ENCODE data around the gene ISCU. TPM values are rescaled to one million over a fixed set of nuclear protein-coding genes. Genes with fewer than 3 reads are reported as not detected.
A peak's percentile ranks its signal among the peaks of the same experiment; 100 is the strongest.

ISCU gene
- total RNA-seq, 2 donors from 2014 or later, result 63.1 to 66.0 TPM

GRCh38 chr12:108538616-108539195, 23.7 kb upstream of the ISCU start:
- no peaks in the 10 kb centered on the region for H3K9me3 ChIP-seq (ENCODE audit: control insufficient read depth, low read length)
- no peaks in the 10 kb centered on the region for H3K27me3 ChIP-seq (ENCODE audit: control insufficient read depth, insufficient read depth, low read length, poor library complexity, severe bottlenecking)
- TF ChIP-seq CTCF (conservative IDR thresholded peaks at IDR 0.05), result no peak
- Mint-ChIP-seq H3K4me1 (no peaks in the 10 kb centered on the region), H3K27me3 (ENCODE audit: insufficient read depth) (no peaks in the 10 kb centered on the region), H3K36me3 (ENCODE audit: low read depth) (peaks cover 65% of the 10 kb centered on the region), H3K9me3 (no peaks in the 10 kb centered on the region), H3K27ac (no peak overlapping the region), H3K4me3 (no peak overlapping the region)
- peaks cover 74% of the 10 kb centered on the region for H3K36me3 ChIP-seq (ENCODE audit: control insufficient read depth, insufficient read depth, low read length)
- peak; percentile 20 for DNase-seq
- WGBS, 2 experiments (ENCODE audit: insufficient coverage in 1 of 2, insufficient read length in 1 of 2), result 94 to 97% methylated on average over 10 of the region's 10 CpGs
- H3K4me1 ChIP-seq (ENCODE audit: control insufficient read depth, insufficient read depth, low read length), result no peaks in the 10 kb centered on the region
- H3K27ac ChIP-seq (ENCODE audit: low read depth, low read length), result no peak overlapping the region
- no peak overlapping the region for H3K9ac ChIP-seq (ENCODE audit: extremely low read depth, low read length, poor library complexity, severe bottlenecking)
- no peak overlapping the region for H3K4me3 ChIP-seq (ENCODE audit: low read length)

GRCh38 chr12:108542320-108542719, 20.1 kb upstream of the ISCU start:
- H3K9ac ChIP-seq (ENCODE audit: extremely low read depth, low read length, poor library complexity, severe bottlenecking), result no peak overlapping the region
- H3K27me3 ChIP-seq (ENCODE audit: control insufficient read depth, insufficient read depth, low read length, poor library complexity, severe bottlenecking), result no peaks in the 10 kb centered on the region
- peak; percentile 22 for DNase-seq
- Mint-ChIP-seq H3K4me1 (no peaks in the 10 kb centered on the region), H3K4me3 (no peak overlapping the region), H3K9me3 (no peaks in the 10 kb centered on the region), H3K36me3 (ENCODE audit: low read depth) (peaks cover 63% of the 10 kb centered on the region), H3K27me3 (ENCODE audit: insufficient read depth) (no peaks in the 10 kb centered on the region), H3K27ac (no peak overlapping the region)
- H3K4me3 ChIP-seq (ENCODE audit: low read length), result no peak overlapping the region
- TF ChIP-seq CTCF (conservative IDR thresholded peaks at IDR 0.05), result no peak
- no peak overlapping the region for H3K27ac ChIP-seq (ENCODE audit: low read depth, low read length)
- WGBS, 2 experiments (ENCODE audit: insufficient coverage in 1 of 2, insufficient read length in 1 of 2), result 80 to 95% methylated on average over 1 to 4 of the region's 4 CpGs
- H3K9me3 ChIP-seq (ENCODE audit: control insufficient read depth, low read length), result no peaks in the 10 kb centered on the region
- H3K36me3 ChIP-seq (ENCODE audit: control insufficient read depth, insufficient read depth, low read length), result peaks cover 71% of the 10 kb centered on the region
- H3K4me1 ChIP-seq (ENCODE audit: control insufficient read depth, insufficient read depth, low read length), result no peaks in the 10 kb centered on the region

- no peak for TF ChIP-seq CTCF (conservative IDR thresholded peaks at IDR 0.05)
- Histone ChIP-seq H3K9ac (ENCODE audit: extremely low read depth, low read length, poor library complexity, severe bottlenecking) (no peak overlapping the region), H3K27ac (ENCODE audit: low read depth, low read length) (no peak overlapping the region), H3K9me3 (ENCODE audit: control insufficient read depth, low read length) (no peaks in the 10 kb centered on the region), H3K4me1 (ENCODE audit: control insufficient read depth, insufficient read depth, low read length) (no peaks in the 10 kb centered on the region), H3K36me3 (ENCODE audit: control insufficient read depth, insufficient read depth, low read length) (peaks cover 71% of the 10 kb centered on the region), H3K4me3 (ENCODE audit: low read length) (no peak overlapping the region), H3K27me3 (ENCODE audit: control insufficient read depth, insufficient read depth, low read length, poor library complexity, severe bottlenecking) (no peaks in the 10 kb centered on the region)
- Mint-ChIP-seq H3K9me3 (no peaks in the 10 kb centered on the region), H3K36me3 (ENCODE audit: low read depth) (peaks cover 59% of the 10 kb centered on the region), H3K27me3 (ENCODE audit: insufficient read depth) (no peaks in the 10 kb centered on the region), H3K27ac (no peak overlapping the region), H3K4me1 (no peaks in the 10 kb centered on the region), H3K4me3 (no peak overlapping the region)
- 91 to 96% methylated on average over 3 of the region's 3 CpGs for WGBS, 2 experiments (ENCODE audit: insufficient coverage in 1 of 2, insufficient read length in 1 of 2)
- no peak for DNase-seq
Observed at GRCh38 chr12:108543652-108544051, 18.7 kb upstream of the ISCU start.

Data from endodermal cell (in vitro differentiated cells).